ENCODE results near the gene SMS.

SMS gene

GRCh38 chrX:22043872-22044271 lies 103.4 kb downstream of the SMS start:
- DNase-seq: no peak
